GM06990 (cell line): ENCODE measurements around the gene GRAMD2A.

Experiments
- DNase-seq: peaks from one replicate; pipeline ENCODE4 v3.0.0-alpha.2; 2011; ENCODE audit not compliant: insufficient read length; ENCODE audit errors: extremely low read depth
- H3K27me3 ChIP-seq: replicated peaks from 2 replicates; pipeline ENCODE4 v1.6.0; 2011; ENCODE audit warnings: low read length; ENCODE audit not compliant: control insufficient read depth, insufficient read depth
- H3K36me3 ChIP-seq: 2 replicates; pipeline ENCODE4 v1.5.1; 2011; ENCODE audit warnings: low read length; ENCODE audit not compliant: control insufficient read depth, insufficient read depth
- H3K4me3 ChIP-seq: replicated peaks from 2 replicates; pipeline ENCODE4 v1.5.1; 2011; ENCODE audit warnings: low read depth, mild to moderate bottlenecking, control low read depth, low read length
- CTCF ChIP-seq: IDR thresholded peaks from 2 replicates; pipeline ENCODE4 v1.5.1; 2011; ENCODE audit warnings: low read length, control low read depth, mild to moderate bottlenecking, inconsistent platforms; ENCODE audit not compliant: insufficient read depth, poor library complexity, severe bottlenecking

GRAMD2A gene

DNA sequence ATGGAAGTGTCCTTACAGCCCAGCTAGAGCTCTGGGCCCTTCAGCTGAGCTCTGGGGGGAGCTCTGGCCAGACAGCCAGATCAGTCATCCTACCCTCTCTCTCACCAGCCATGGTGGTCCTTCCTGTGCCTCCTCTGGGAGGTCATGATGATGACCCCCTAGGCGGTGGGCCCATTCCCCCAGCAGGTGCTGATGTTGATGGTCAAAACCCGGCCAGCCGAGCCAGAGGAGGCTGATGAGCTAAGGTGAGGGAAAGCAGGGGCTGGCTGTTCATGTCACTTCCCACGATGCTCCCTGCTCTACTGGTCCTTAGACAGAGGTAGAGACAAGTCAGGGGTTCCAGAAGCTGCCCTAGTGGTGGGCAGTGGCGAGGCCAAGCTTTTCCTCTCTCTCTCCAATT lies 35.0 kb downstream of the GRAMD2A start:
- TF ChIP-seq CTCF: no peak
- no peak overlapping the region for H3K4me3 ChIP-seq
- H3K27me3 ChIP-seq: no peaks in the 10 kb centered on the region; the same call in none of the 2 replicates
- no peak for DNase-seq
- H3K36me3 ChIP-seq: no peaks in the 10 kb centered on the region

DNA sequence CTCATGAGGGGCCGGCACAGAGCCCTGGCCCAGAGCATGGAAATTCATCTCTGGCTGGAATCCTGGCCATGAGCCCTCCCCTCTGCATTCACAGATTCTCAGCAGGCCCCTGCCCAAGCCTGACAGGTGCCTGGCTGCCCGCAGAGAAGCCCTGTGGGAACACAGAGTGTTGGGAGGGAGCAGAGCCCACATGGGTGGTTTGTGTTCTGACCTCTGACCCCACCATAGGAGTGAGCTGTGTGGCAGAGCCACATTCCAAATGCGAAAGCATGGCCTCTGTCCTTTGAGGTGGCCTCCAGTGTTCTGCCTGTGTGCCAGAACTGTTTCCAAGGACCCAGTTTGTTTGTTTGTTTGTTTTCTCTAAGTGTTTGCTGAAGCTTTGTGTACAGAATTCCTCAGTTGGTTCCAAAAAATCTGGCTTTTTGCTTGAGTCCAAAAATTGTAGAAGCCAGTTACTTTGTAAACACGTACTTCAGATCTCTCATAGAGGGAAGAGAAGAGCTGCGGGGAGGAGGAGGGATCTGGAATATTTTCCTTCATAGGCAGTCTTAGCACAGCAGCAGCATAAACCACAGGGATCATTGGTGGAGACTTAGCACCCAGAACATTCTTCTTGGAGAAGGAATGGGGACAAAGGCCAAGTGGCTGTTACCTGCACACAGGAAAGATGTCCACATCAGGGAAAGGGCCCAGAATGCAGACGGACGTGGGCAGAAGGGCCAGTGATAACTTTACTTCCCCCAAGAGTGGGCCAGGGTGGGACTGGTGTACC lies 36.0 kb downstream of the GRAMD2A start:
- no peak for DNase-seq
- Histone ChIP-seq H3K4me3 (no peak overlapping the region), H3K36me3 (no peaks in the 10 kb centered on the region), H3K27me3 (no peaks in the 10 kb centered on the region; the same call in none of the 2 replicates)
- TF ChIP-seq CTCF: no peak

DNA sequence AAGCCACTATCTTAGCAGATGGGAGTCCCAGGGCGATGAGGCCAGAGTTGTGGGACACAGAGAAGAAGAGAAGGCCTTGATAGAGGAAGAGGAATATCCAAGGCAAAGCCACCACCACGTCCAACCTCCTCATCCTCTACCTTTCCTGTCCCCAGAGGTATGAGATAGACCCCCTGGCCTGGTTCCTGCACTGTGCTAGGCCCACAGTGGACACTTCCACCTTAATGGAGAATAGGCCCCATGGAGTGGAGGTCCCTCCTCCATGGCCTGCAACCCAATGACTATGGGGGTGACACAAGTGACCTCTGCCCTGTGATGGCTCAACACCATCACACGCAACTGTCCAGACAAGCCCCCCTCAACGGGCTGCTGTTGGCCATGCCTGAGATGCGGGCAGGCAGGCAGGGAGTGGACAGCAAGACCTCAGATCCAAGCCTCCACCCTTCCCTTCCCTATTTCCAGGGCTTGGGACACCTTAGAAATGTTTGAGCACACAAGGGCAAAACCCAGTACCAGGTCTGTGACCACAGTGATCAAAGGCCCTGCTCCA lies 36.8 kb downstream of the GRAMD2A start:
- H3K36me3 ChIP-seq: no peaks in the 10 kb centered on the region
- no peak overlapping the region for H3K4me3 ChIP-seq
- H3K27me3 ChIP-seq: no peaks in the 10 kb centered on the region; the same call in none of the 2 replicates
- no peak for DNase-seq
- TF ChIP-seq CTCF: no peak

- DNase-seq: no peak
- no peak for TF ChIP-seq CTCF
- Histone ChIP-seq H3K36me3 (no peaks in the 10 kb centered on the region), H3K27me3 (no peaks in the 10 kb centered on the region), H3K4me3 (no peak overlapping the region)
These were observed 40.7 kb downstream of the GRAMD2A start for GRCh38 chr15:72156928-72157327.

DNA sequence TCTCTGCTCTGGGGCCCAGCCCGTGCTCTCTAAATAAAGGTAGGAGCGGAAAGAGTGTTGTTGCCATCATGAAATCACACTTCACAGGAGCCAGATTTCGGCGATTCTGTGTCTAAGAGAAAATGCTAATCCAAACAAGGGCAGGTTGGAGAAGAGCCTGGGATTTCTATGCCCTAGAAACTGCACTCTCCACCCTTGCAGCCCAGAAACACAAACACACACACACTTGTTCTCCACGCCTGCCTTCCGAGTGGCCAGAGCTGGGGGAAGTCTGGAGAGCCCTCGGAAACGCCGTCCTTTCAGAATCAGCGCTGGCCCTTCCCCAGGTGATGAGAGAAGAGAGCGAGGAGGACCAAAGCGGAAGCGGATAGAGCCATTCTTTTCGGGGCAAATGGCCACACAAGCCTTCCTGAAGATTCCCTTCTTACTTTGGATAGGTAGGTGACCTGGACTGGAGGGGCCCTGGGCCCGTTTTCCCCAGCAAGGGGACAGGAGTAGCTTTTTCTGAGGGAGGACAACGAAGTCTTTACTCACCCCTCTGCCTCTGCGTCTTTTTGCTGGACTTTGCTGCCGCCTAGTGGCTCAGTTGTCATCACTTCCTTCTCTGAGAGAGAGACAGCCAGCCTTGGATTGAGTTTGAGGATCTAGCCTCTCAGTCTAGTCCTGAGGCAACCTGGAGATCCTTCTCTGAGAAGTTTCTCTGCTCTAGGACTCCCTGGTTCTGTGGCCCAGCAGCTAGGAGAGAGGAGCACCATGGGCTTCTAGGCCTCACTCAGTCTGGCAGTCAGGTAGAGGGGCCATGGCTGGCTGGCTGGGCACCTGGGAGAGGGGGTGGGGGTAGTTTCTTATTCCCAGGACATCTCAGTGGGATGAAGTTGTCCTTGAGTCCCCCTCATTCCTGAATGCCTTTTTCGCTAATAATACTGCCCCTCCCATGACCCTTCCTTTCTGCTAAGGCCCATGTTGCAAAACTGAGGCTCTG lies 41.7 kb downstream of the GRAMD2A start:
- H3K36me3 ChIP-seq: no peaks in the 10 kb centered on the region
- TF ChIP-seq CTCF: peak; percentile 91
- H3K27me3 ChIP-seq: no peaks in the 10 kb centered on the region
- peak overlapping the region; percentile 50 for H3K4me3 ChIP-seq
- peak; percentile 47 for DNase-seq
